ENCODE data around the gene SSR3. TPM values are rescaled to one million over a fixed set of nuclear protein-coding genes. Genes with fewer than 3 reads are reported as not detected.

Gene SSR3
- total RNA-seq, 1 donor from 2014 or later, result 148 TPM

- no peaks in the 10 kb centered on the region for H3K27me3 Mint-ChIP-seq (ENCODE audit: unreplicated experiment)
- H3K9me3 Mint-ChIP-seq (ENCODE audit: unreplicated experiment), result no peaks in the 10 kb centered on the region
- H3K36me3 Mint-ChIP-seq (ENCODE audit: low read depth, unreplicated experiment), result peaks cover 9% of the 10 kb centered on the region
- TF ChIP-seq CTCF (IDR thresholded peaks at IDR 0.05; ENCODE audit: unreplicated experiment), result no peak
- no peak for DNase-seq (ENCODE audit: low spot score)
- peaks cover 20% of the 10 kb centered on the region for H3K4me1 Mint-ChIP-seq (ENCODE audit: unreplicated experiment)
- no peak overlapping the region for H3K27ac Mint-ChIP-seq (ENCODE audit: unreplicated experiment)
- H3K4me3 Mint-ChIP-seq (ENCODE audit: unreplicated experiment), result no peak overlapping the region
Measured at GRCh38 chr3:156547637-156548036, 7.3 kb downstream of the SSR3 start.

GRCh38 chr3:156543043-156543555, 11.8 kb downstream of the SSR3 start:
- H3K27ac Mint-ChIP-seq (ENCODE audit: unreplicated experiment), result peak overlapping the region; percentile 33
- peaks cover 4% of the 10 kb centered on the region for H3K36me3 Mint-ChIP-seq (ENCODE audit: low read depth, unreplicated experiment)
- H3K9me3 Mint-ChIP-seq (ENCODE audit: unreplicated experiment), result no peaks in the 10 kb centered on the region
- peaks cover 3% of the 10 kb centered on the region for H3K4me1 Mint-ChIP-seq (ENCODE audit: unreplicated experiment)
- no peak for TF ChIP-seq CTCF (IDR thresholded peaks at IDR 0.05; ENCODE audit: unreplicated experiment)
- no peak for DNase-seq (ENCODE audit: low spot score)
- H3K27me3 Mint-ChIP-seq (ENCODE audit: unreplicated experiment), result no peaks in the 10 kb centered on the region
- no peak overlapping the region for H3K4me3 Mint-ChIP-seq (ENCODE audit: unreplicated experiment)

GRCh38 chr3:156542101-156543042, 12.5 kb downstream of the SSR3 start:
- no peaks in the 10 kb centered on the region for H3K9me3 Mint-ChIP-seq (ENCODE audit: unreplicated experiment)
- H3K4me3 Mint-ChIP-seq (ENCODE audit: unreplicated experiment), result no peak overlapping the region
- DNase-seq (ENCODE audit: low spot score), result no peak
- H3K27ac Mint-ChIP-seq (ENCODE audit: unreplicated experiment), result peak overlapping the region; percentile 33
- peaks cover 3% of the 10 kb centered on the region for H3K4me1 Mint-ChIP-seq (ENCODE audit: unreplicated experiment)
- no peak for TF ChIP-seq CTCF (IDR thresholded peaks at IDR 0.05; ENCODE audit: unreplicated experiment)
- no peaks in the 10 kb centered on the region for H3K27me3 Mint-ChIP-seq (ENCODE audit: unreplicated experiment)
- H3K36me3 Mint-ChIP-seq (ENCODE audit: low read depth, unreplicated experiment), result peaks cover 4% of the 10 kb centered on the region

GRCh38 chr3:156539802-156540201, 15.1 kb downstream of the SSR3 start:
- Mint-ChIP-seq H3K27me3 (ENCODE audit: unreplicated experiment) (no peaks in the 10 kb centered on the region), H3K4me3 (ENCODE audit: unreplicated experiment) (no peak overlapping the region), H3K9me3 (ENCODE audit: unreplicated experiment) (no peaks in the 10 kb centered on the region), H3K4me1 (ENCODE audit: unreplicated experiment) (peaks cover 3% of the 10 kb centered on the region), H3K27ac (ENCODE audit: unreplicated experiment) (no peak overlapping the region), H3K36me3 (ENCODE audit: low read depth, unreplicated experiment) (no peaks in the 10 kb centered on the region)
- DNase-seq (ENCODE audit: low spot score), result no peak
- no peak for TF ChIP-seq CTCF (IDR thresholded peaks at IDR 0.05; ENCODE audit: unreplicated experiment)

GRCh38 chr3:156539051-156539450, 15.9 kb downstream of the SSR3 start:
- no peak for TF ChIP-seq CTCF (IDR thresholded peaks at IDR 0.05; ENCODE audit: unreplicated experiment)
- no peak for DNase-seq (ENCODE audit: low spot score)
- Mint-ChIP-seq H3K27me3 (ENCODE audit: unreplicated experiment) (no peaks in the 10 kb centered on the region), H3K4me1 (ENCODE audit: unreplicated experiment) (peaks cover 3% of the 10 kb centered on the region), H3K4me3 (ENCODE audit: unreplicated experiment) (no peak overlapping the region), H3K9me3 (ENCODE audit: unreplicated experiment) (no peaks in the 10 kb centered on the region), H3K27ac (ENCODE audit: unreplicated experiment) (no peak overlapping the region), H3K36me3 (ENCODE audit: low read depth, unreplicated experiment) (no peaks in the 10 kb centered on the region)

All from endothelial cell (in vitro differentiated cells).